ENCODE data around the gene TMEM233.
"Not testable (repeated sequence)": the region's sequence is repeated elsewhere in the genome, so short reads cannot be mapped to it uniquely, and the experiment has no call there.

TMEM233 gene

GRCh38 chr12:119621878-119622277 is 28.3 kb downstream of the TMEM233 start:
- Mint-ChIP-seq H3K27ac (no peak overlapping the region), H3K27me3 (peaks cover 9 to 36% of the 10 kb centered on the region in 2 donors), H3K9me3 (peaks cover 8% of the 10 kb centered on the region in 2 donors), H3K4me3 (no peak overlapping the region), H3K4me1 (no peaks in the 10 kb centered on the region), H3K36me3 (no peaks in the 10 kb centered on the region)
- no peak for DNase-seq
- ATAC-seq (replicated peaks) = no peak

DNA sequence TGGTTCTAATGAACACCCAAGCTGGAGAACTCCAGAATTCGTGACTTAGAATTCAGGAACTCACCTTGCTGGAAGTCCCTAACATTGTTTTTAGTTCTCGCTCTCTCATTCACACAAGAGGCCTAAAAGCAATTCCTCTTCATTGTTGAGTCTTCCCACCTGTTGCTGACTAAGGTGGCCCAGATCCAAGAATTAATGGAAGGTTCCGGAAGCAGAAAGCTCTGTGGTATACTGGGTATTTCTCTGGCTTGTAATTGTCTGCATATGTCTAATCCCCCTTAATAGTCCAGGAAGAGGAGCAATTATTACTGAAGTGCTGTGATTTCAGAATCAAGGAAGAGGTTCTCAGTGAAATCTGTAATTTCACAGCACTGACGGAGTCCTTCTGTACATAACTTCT is 31.4 kb downstream of the TMEM233 start:
- Mint-ChIP-seq H3K4me3 (no peak overlapping the region), H3K27me3 (peaks cover 13 to 27% of the 10 kb centered on the region in 2 donors), H3K27ac (no peak overlapping the region), H3K9me3 (no peaks in the 10 kb centered on the region), H3K36me3 (no peaks in the 10 kb centered on the region), H3K4me1 (no peaks in the 10 kb centered on the region)
- DNase-seq (no peak), ATAC-seq (replicated peaks) (no peak)

- DNase-seq = no peak
- Mint-ChIP-seq H3K4me3 (no peak overlapping the region), H3K36me3 (no peaks in the 10 kb centered on the region), H3K27ac (no peak overlapping the region), H3K4me1 (no peaks in the 10 kb centered on the region), H3K9me3 (peaks cover 0 to 1% of the 10 kb centered on the region in 2 donors), H3K27me3 (peaks cover 19 to 43% of the 10 kb centered on the region in 2 donors)
- ATAC-seq (replicated peaks) = no peak
Observed at GRCh38 chr12:119627019-119627643, 33.6 kb downstream of the TMEM233 start.

DNA sequence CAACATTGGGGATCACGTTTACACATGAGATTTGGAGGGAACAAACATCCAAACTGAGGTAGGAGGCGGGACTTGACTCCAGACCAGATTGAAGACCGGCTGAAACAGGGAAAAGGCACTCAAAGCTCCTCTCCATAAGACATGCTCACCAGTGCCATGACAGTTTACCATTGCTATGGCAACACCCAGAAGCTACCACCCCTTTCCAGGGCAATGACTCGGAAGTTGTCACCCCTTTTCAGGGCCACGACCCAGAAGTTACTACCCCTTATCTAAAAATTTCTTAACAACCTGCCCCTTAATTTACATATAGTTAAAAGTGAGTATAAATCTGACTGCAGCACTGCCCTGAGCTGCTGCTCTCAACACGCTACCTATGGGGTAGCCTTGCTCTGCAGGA is 34.1 kb downstream of the TMEM233 start:
- no peak for ATAC-seq (replicated peaks)
- peaks cover 0 to 1% of the 10 kb centered on the region in 2 donors for H3K9me3 Mint-ChIP-seq
- no peak overlapping the region for H3K4me3 Mint-ChIP-seq
- peaks cover 23 to 43% of the 10 kb centered on the region in 2 donors for H3K27me3 Mint-ChIP-seq
- H3K27ac Mint-ChIP-seq = no peak overlapping the region
- no peak for DNase-seq
- no peaks in the 10 kb centered on the region for H3K4me1 Mint-ChIP-seq
- no peaks in the 10 kb centered on the region for H3K36me3 Mint-ChIP-seq

GRCh38 chr12:119630223-119630780 is 36.7 kb downstream of the TMEM233 start:
- Mint-ChIP-seq H3K27ac (no peak overlapping the region), H3K9me3 (peaks cover 0 to 1% of the 10 kb centered on the region in 2 donors), H3K27me3 (peaks cover 27 to 37% of the 10 kb centered on the region in 2 donors), H3K4me1 (no peaks in the 10 kb centered on the region), H3K36me3 (no peaks in the 10 kb centered on the region), H3K4me3 (no peak overlapping the region)
- DNase-seq = no peak
- ATAC-seq (replicated peaks) = no peak

- no peaks in the 10 kb centered on the region for H3K4me1 Mint-ChIP-seq
- ATAC-seq (replicated peaks) = no peak
- H3K27ac Mint-ChIP-seq = no peak overlapping the region
- peaks cover 0 to 1% of the 10 kb centered on the region in 2 donors for H3K9me3 Mint-ChIP-seq
- peaks cover 35 to 42% of the 10 kb centered on the region in 2 donors for H3K27me3 Mint-ChIP-seq
- no peak overlapping the region for H3K4me3 Mint-ChIP-seq
- no peak for DNase-seq
- no peaks in the 10 kb centered on the region for H3K36me3 Mint-ChIP-seq
Observed at GRCh38 chr12:119630962-119631550, 37.5 kb downstream of the TMEM233 start.

- no peak overlapping the region for H3K4me3 Mint-ChIP-seq
- no peaks in the 10 kb centered on the region for H3K36me3 Mint-ChIP-seq
- DNase-seq = no peak
- H3K4me1 Mint-ChIP-seq = no peaks in the 10 kb centered on the region
- ATAC-seq (replicated peaks) = no peak
- peaks cover 0 to 1% of the 10 kb centered on the region in 2 donors for H3K9me3 Mint-ChIP-seq
- peaks cover 39 to 43% of the 10 kb centered on the region in 2 donors for H3K27me3 Mint-ChIP-seq
- H3K27ac Mint-ChIP-seq = no peak overlapping the region
Observed at GRCh38 chr12:119631930-119632678, 38.5 kb downstream of the TMEM233 start.

DNA sequence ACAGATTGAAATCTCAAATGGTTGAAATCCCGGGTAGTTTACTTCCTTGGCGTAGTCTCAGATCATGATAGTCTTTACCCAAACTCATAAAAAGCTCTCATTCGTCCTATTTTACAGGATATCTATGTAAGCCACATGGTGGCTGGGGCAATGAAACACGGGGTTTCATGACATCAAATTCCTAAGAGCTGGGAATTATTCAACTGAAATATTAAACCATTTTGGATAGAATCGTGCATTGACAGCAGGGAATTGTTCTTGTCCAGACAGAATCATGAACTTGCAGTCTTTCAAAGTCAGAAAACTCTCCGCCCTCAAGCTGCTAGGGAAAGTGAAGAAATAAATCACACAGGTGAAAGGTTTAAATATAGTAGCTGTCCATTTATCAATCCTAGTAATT is 41.2 kb downstream of the TMEM233 start:
- H3K9me3 Mint-ChIP-seq = peaks cover 0 to 1% of the 10 kb centered on the region in 2 donors
- DNase-seq = no peak
- no peak for ATAC-seq (replicated peaks)
- no peak overlapping the region for H3K27ac Mint-ChIP-seq
- H3K36me3 Mint-ChIP-seq = no peaks in the 10 kb centered on the region
- H3K27me3 Mint-ChIP-seq = peaks cover 32 to 56% of the 10 kb centered on the region in 2 donors
- H3K4me3 Mint-ChIP-seq = no peak overlapping the region
- H3K4me1 Mint-ChIP-seq = no peaks in the 10 kb centered on the region

- ATAC-seq (replicated peaks) = no peak
- Mint-ChIP-seq H3K4me1 (no peaks in the 10 kb centered on the region), H3K27ac (no peak overlapping the region), H3K27me3 (peaks cover 28 to 35% of the 10 kb centered on the region in 2 donors), H3K4me3 (no peak overlapping the region), H3K9me3 (peaks cover 2 to 4% of the 10 kb centered on the region in 2 donors), H3K36me3 (no peaks in the 10 kb centered on the region)
- no peak for DNase-seq
Observed at GRCh38 chr12:119642986-119643385, 49.4 kb downstream of the TMEM233 start.

- H3K27me3 Mint-ChIP-seq = peaks cover 27 to 30% of the 10 kb centered on the region in 2 donors
- DNase-seq (no peak), ATAC-seq (replicated peaks) (no peak)
- H3K4me1 Mint-ChIP-seq = no peaks in the 10 kb centered on the region
- no peaks in the 10 kb centered on the region for H3K36me3 Mint-ChIP-seq
- H3K27ac Mint-ChIP-seq = no peak overlapping the region
- H3K9me3 Mint-ChIP-seq = peaks cover 2 to 4% of the 10 kb centered on the region in 2 donors
- no peak overlapping the region for H3K4me3 Mint-ChIP-seq
Observed at GRCh38 chr12:119644930-119645329, 51.4 kb downstream of the TMEM233 start.

DNA sequence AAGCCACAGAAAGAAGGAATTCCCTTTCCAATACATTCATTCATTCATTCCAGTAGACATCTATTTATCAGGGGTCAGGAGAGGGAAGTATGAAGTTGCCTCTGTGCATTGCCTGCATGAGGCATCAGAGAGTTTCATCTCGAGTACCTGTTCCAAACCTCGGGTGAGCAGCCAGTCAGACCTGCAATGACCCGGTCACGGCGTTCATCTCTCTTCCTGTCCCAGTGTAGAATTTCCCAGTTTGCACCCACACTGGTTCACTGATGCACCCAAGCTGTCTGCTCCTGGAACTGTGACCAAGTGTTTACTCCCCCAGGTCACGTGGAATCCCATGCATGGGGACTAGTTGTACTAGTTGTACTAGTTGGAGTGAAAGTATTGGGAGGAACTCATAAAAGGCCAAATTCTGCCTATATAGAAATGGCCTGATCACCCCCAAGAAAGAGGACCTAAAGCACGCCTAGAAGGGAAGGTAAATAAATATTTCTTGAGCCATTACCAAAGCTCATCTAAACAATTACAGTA is 52.0 kb downstream of the TMEM233 start:
- H3K27ac Mint-ChIP-seq = no peak overlapping the region
- H3K9me3 Mint-ChIP-seq = peaks cover 2 to 4% of the 10 kb centered on the region in 2 donors
- H3K36me3 Mint-ChIP-seq = no peaks in the 10 kb centered on the region
- H3K27me3 Mint-ChIP-seq = peaks cover 27 to 28% of the 10 kb centered on the region in 2 donors
- no peak overlapping the region for H3K4me3 Mint-ChIP-seq
- ATAC-seq (replicated peaks) = no peak
- H3K4me1 Mint-ChIP-seq = no peaks in the 10 kb centered on the region
- DNase-seq = no peak

- Mint-ChIP-seq H3K4me1 (no peaks in the 10 kb centered on the region), H3K27me3 (peaks cover 17 to 20% of the 10 kb centered on the region in 2 donors), H3K4me3 (no peak overlapping the region), H3K27ac (no peak overlapping the region), H3K9me3 (peaks cover 4 to 10% of the 10 kb centered on the region in 2 donors), H3K36me3 (peaks cover 0 to 2% of the 10 kb centered on the region in 2 donors)
- DNase-seq (no peak), ATAC-seq (replicated peaks) (no peak)
Observed at GRCh38 chr12:119649202-119649808, 55.7 kb downstream of the TMEM233 start.

- DNase-seq = no peak
- Mint-ChIP-seq H3K4me3 (no peak overlapping the region), H3K27ac (no peak overlapping the region)
Observed at GRCh38 chr12:119652665-119653064, 59.1 kb downstream of the TMEM233 start.

GRCh38 chr12:119657001-119657400 is 63.4 kb downstream of the TMEM233 start:
- peaks cover 3 to 12% of the 10 kb centered on the region in 2 donors for H3K27me3 Mint-ChIP-seq
- DNase-seq; H3K36me3 Mint-ChIP-seq; H3K27ac Mint-ChIP-seq; H3K4me1 Mint-ChIP-seq; H3K4me3 Mint-ChIP-seq; ATAC-seq (replicated peaks); H3K9me3 Mint-ChIP-seq: not testable (repeated sequence)

More at GRCh38 chr12:119652665-119653064, 59.1 kb downstream of the TMEM233 start:
- Mint-ChIP-seq H3K27me3 (peaks cover 6 to 9% of the 10 kb centered on the region in 2 donors), H3K9me3 (peaks cover 0 to 8% of the 10 kb centered on the region in 2 donors), H3K36me3 (peaks cover 0 to 2% of the 10 kb centered on the region in 2 donors), H3K4me1 (no peaks in the 10 kb centered on the region)
- no peak for ATAC-seq (replicated peaks)

Measured in stimulated activated naive B cell treated with anti-CD40 and anti-IgM and Interleukin-4, amounts not matched to agents 10 μg/mL and 1 μg/mL and 100 μg/mL, for 72 hours (primary cell).